ENCODE results near the gene POLN. TPM values are rescaled to one million over a fixed set of nuclear protein-coding genes. Genes with fewer than 3 reads are reported as not detected.

The POLN gene
- total RNA-seq, 1 donor from 2014 or later: 8.4 TPM

GRCh38 chr4:2083116-2083825 is 158.7 kb downstream of the POLN start:
- DNase-seq (ENCODE audit: low spot score): no peak

- DNase-seq (ENCODE audit: low spot score): no peak
These were observed 159.3 kb downstream of the POLN start for GRCh38 chr4:2082627-2083026.

DNA sequence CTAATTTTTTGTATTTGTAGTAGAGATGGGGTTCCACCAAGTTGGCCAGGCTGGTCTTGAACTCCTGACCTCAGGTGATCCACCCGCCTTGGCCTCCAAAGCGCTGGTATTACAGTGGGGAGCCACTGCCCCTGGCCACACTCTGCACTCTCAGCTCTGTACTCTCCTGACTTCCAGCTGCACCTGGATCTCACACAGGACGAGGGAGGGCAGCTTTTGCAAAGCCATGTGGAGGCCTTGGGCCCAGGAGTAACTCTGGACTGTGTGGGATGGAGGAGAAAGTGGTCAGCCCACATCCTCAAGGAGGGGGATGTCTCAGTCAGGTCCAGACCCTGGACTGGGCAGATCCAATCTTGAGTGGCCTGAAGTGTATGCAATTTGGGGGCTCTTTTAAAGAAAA is 159.8 kb downstream of the POLN start:
- DNase-seq (ENCODE audit: low spot score): no peak

DNA sequence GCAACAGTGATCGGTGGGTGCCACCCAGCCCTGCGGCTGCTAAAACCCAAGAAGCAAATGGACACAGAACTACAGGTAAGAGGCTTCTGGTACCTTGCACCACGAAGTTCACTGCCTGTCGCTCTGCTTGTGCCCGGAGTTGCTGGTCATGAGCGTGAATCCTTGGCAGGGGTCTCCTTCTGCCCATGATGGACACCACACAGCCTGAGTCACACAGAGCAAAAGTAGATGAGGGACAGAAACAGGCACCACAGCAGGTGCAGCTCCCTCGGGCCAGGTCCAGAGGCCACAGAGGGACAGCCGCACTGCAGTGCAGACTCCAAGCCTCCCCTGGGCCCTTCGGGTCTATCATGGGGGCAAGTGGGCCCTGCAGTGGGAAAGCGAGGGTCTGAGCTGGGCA is 160.4 kb downstream of the POLN start:
- no peak for DNase-seq (ENCODE audit: low spot score)

DNA sequence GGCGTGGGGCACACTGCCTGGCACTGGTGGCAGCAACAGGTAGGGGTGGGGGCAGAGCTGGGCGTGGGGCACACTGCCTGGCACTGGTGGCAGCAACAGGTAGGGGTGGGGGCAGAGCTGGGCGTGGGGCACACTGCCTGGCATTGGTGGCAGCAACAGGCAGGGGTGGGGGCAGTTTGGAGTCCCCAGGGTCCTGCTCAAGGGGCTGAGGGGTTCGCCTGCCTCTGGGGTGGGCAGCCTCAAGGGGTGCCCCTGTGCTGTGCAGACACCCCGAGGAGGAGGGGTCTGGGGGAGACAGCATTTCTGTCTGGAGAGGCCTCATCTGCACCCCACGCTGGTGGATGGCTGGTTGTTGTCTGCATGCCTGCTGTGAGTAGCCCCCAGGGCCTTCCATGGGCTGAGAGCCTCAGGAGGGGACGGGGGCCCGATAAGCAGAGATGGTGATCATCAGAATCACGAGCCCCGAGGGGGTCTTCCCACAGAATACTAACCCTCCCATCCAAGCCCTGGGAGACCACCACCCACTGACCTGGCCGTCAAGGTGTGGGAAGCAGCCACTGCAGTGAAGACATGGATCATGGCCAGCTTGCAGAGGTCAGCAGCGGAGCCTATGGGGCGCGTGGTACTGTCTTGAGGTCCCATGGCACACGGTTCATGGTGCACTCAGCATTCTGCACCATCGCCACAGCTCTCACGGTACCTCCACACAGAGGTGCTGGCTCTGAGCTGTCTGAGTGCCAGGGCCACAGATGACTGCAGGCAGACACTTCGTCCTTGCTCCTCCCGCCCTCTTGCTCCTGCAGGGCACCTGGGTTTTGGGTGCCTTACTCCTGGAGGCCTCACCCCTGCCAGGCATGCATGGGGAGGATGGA is 161.3 kb downstream of the POLN start:
- DNase-seq (ENCODE audit: low spot score): no peak

- no peak for DNase-seq (ENCODE audit: low spot score)
These were observed 162.0 kb downstream of the POLN start for GRCh38 chr4:2079926-2080325.

- no peak for DNase-seq (ENCODE audit: low spot score)
These were observed 162.9 kb downstream of the POLN start for GRCh38 chr4:2079006-2079405.

DNA sequence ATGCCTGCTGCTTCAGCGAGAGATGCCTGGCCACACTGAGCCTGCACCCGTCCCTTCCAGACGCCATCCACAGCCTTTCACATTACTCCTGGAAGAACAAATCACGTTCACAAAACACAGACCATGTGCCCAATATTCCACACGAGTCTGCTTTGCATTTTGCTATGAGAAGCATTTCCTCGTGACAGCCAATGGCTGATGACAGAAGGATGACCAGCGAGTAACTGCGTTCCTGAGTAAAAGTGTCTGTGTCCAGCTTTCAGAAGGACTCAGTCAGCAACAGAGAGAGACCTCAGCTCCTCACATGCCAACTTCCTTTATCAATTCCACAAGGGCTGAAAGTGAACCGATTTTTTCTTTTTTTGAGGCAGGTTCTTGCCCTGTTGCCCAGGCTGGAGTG is 163.3 kb downstream of the POLN start:
- DNase-seq (ENCODE audit: low spot score): no peak

DNA sequence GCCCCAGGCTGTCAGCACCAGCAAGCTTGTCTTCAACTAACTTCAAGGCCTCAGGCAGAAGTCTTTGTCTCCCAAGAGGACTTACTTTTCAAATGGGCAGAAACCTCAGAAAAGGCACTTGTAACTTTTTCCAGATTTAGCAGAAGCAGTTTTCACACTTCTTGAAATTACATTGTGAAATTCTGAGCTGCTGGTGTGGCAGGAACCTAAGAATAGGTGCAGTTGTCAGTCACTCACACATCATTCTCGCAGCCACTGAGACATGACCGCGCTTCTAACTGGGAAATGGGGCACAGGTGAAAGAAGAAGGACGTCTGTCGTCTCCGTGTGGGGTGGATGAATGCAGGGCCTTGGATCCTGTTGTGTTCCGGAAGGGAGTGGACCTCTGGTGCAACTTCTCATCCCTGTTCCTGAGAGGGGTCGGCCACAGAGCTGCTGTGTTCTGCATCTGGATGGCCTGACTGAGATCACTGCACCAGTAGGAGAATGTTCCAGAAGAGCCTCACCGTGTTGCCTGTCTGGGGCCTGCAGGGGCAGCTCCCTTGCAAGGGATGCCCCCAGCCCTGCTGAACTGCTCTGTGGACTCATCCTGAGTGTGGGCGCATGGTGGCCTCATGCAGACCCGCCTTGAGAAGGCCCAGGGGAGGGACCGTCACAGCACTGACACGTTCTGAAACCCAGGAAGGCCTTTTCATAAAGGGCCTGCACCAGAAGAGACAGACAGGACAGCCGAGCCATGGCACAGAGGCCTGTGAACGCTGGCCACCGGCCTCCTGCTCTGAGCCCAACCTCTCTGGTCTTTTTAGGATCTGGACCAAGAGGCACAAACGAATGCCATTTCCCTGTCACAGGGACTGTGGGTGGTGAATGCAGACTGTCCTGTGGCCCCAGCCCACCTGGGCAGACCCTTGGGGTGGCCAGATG is 164.1 kb downstream of the POLN start:
- DNase-seq (ENCODE audit: low spot score): no peak

DNA sequence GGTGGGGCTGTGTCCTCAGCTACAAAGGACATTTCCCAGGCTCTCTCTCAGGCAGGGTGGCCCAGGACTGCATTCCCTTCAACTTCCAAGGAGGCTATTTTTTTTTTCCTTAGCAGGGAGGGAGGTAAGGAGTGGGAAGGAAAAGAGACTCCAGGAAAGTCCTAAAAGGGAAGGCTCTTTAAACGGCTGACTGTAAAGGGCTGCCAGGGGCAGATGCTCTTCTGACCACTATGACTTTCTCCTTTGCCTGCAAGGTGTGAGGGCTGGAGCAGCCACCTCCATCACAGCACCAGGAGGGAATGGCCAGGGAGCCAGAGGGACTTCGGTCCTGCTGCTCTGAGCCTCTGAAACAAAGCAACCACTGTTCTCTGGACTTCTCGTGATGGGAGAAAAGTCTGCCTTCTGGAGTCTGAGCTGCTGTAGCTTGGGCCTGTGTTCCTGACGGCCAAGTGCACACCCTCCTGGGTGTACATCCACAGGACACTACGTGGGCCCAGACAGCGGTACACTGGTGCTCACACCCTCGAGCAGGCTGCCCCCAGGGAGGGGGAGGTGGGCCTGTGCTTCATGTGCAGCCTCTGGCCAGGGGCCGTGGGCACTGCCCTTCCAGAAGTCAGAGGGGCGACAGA is 164.9 kb downstream of the POLN start:
- no peak for DNase-seq (ENCODE audit: low spot score)

DNA sequence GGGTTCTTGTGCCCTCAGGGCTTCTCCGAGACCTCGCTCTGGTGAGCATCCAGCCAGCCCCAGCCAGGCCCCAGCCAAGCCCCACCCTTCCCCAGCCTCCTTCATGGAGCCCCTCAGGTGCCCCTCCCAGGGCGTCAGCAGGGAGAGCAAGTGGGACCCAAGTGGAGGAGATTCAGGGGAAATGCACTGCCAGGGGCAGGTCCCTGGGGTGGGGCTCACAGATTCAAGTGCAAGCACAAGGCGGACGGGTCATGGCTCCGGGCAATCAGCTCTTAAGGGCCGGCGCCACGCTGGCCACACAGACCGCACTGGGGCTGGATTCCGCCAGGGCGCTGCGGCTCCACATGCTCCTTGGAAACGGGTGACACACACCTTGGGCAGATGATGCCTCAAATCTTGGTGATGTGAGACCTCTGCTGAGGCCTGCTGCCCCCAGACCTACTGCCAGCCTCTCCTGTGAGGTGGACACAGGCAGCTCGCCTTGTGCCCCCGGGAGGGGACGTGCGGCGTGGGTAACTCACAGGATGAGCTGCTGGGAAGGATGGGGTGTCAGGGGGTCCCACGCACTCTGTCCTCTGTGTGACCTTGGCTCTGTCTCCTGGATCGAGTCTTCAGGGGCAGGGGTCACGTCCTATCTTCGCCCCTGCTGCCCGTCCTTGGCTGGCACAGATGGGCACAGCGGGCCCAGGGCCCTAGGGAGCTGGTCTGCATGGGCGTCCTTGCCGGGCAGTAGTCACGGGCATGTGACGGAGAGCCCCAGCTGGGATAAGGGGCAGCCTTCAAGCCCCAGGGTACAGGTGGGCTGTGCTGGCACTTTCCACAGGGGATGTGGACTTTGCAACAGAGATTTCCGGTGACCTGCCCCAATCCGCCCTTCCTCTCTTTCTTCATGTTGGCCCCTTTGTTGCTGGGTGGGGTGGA is 165.7 kb downstream of the POLN start:
- no peak for DNase-seq (ENCODE audit: low spot score)

GRCh38 chr4:2075171-2075986 is 166.5 kb downstream of the POLN start:
- DNase-seq (ENCODE audit: low spot score): no peak

DNA sequence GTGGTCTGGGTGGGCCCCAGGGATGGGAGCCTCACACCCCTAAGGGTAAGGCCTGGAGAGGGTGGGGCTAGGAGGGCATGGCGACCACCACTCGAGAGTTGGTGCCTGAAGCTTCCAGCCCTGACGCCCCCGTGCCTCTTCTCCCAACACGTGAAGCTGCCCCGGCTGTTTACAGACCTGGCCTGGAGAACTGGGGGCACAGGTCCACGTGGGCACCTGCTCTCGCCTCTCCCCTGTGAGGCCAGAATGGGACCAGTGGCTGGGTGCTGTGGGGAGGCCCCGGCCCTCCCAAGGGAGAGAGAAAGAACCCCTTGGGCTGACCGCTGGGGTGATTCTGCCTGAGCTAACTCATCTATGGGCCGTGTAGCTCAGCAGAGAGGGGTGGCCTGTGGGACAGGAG is 167.3 kb downstream of the POLN start:
- DNase-seq (ENCODE audit: low spot score): no peak

DNA sequence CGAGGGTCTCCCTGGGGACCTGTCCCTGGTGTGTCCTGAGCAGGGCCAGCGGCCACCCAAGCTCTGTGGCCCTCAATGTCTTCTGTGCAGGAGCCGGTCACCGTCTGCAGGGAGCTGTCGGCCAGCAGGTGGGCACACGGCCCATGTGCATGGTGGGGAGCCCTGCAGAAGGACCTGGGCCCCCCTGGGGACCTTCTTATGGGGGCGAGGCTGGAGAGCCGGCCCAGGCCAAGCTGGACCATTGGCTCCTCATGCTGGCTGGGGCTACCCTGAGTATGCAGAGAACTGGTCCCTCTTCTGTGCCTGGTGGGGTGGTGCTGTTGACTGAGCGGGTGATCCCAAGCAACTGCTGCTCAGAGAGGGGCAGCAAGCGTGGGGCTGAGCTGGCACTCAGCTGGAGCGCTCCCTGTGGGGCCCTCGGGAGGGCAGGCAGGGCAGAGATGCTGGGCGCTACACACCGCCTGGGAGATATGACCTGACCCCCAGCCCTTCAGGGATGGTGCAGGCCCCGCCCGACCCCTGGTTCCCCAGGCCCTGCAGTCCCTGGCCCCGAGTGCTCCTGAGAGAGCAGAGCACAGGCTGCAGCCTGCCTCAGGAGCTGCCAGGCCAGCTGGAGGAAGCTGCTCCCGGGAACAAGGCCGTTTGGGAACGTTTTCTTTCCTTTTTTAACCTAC is 168.0 kb downstream of the POLN start:
- no peak for DNase-seq (ENCODE audit: low spot score)

- DNase-seq (ENCODE audit: low spot score): no peak
These were observed 168.7 kb downstream of the POLN start for GRCh38 chr4:2072971-2073807.

- DNase-seq (ENCODE audit: low spot score): no peak
These were observed 169.7 kb downstream of the POLN start for GRCh38 chr4:2071912-2072867.

Measured in umbilical cord (tissue), 2 donors.